ENCODE data around the gene USP11. TPM values are rescaled to one million over a fixed set of nuclear protein-coding genes. Genes with fewer than 3 reads are reported as not detected.
"Not testable (repeated sequence)": the region's sequence is repeated elsewhere in the genome, so short reads cannot be mapped to it uniquely, and the experiment has no call there.

Gene USP11
- total RNA-seq, 1 experiment from 2014 or later, result 61.2 TPM

DNA sequence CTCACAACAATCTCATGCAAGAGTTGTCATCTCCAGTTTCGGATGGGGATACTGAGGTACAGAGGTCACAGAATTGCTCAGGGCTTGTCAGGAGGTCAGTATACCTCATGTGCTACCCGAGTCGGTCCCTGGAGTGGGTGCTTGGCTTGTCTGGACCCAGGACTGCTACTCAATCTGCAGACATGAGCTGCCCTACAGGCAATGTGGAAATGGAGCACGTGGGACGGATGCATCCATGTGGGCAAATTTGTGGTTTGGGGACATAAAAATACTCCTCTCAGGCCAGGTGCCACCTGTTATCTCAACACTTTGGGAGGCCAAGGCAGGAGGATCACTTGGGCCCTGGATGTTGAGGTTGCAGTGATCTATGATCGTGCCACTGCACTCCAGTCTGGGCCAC lies 15.8 kb downstream of the USP11 start:
- CTCF ChIA-PET, result no interaction called here

DNA sequence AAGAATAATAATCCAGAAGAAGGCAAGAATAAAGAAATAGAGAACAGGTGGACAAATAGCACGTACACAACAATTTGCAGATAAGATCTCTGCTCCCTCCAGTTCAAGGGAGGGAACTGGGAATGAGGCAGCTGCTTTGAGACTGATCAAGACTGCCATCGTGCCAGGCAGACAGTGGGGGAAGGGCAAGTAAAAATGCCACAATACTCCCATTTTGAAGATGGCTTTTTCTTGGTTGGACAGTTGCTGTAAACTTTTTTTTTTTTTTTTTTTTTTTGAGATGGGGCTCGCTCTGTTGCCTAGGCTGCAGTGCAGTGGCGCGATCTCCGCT lies 17.2 kb downstream of the USP11 start:
- H3K4me1 Mint-ChIP-seq (ENCODE audit: low read depth, unreplicated experiment), result no peaks in the 10 kb centered on the region
- BruUV-seq (replicated peaks), result no TSS peak
- ChIA-PET POLR2A (no interaction called here), CTCF (interaction anchor here (0.7 kb wide), 2 partner anchors 28 to 274 kb away, joined by 3 to 9 read pairs; no protein-coding TSS in a partner anchor)
- DNase-seq, result no peak
- H3K9me3 ChIP-seq, result no peaks in the 10 kb centered on the region
- H3K4me3 ChIP-seq (ENCODE audit: low read depth, low read length), result no peak overlapping the region
- H3K9me3 Mint-ChIP-seq (ENCODE audit: unreplicated experiment), result no peaks in the 10 kb centered on the region
- intact Hi-C loops (cut with micrococcal nuclease; ENCODE audit: unreplicated experiment), result no loop called here
- TF ChIP-seq, protein P1, sequence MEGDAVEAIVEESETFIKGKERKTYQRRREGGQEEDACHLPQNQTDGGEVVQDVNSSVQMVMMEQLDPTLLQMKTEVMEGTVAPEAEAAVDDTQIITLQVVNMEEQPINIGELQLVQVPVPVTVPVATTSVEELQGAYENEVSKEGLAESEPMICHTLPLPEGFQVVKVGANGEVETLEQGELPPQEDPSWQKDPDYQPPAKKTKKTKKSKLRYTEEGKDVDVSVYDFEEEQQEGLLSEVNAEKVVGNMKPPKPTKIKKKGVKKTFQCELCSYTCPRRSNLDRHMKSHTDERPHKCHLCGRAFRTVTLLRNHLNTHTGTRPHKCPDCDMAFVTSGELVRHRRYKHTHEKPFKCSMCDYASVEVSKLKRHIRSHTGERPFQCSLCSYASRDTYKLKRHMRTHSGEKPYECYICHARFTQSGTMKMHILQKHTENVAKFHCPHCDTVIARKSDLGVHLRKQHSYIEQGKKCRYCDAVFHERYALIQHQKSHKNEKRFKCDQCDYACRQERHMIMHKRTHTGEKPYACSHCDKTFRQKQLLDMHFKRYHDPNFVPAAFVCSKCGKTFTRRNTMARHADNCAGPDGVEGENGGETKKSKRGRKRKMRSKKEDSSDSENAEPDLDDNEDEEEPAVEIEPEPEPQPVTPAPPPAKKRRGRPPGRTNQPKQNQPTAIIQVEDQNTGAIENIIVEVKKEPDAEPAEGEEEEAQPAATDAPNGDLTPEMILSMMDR (IDR thresholded peaks at IDR 0.05; ENCODE audit: insufficient read depth in 1 of 2, low read depth in 1 of 2, low read length in 1 of 2, severe bottlenecking in 1 of 2, unreplicated experiment in 1 of 2), result no peak
- H3K36me3 Mint-ChIP-seq (ENCODE audit: insufficient read depth, unreplicated experiment), result peaks cover 15% of the 10 kb centered on the region
- no peak overlapping the region for H3K27ac Mint-ChIP-seq (ENCODE audit: unreplicated experiment)
- no peak overlapping the region for H3K4me3 Mint-ChIP-seq (ENCODE audit: unreplicated experiment)
- no peaks in the 10 kb centered on the region for H3K4me1 ChIP-seq
- H3K27me3 ChIP-seq (replicated peaks; ENCODE audit: control insufficient read depth, insufficient read depth, low read length), result no peaks in the 10 kb centered on the region
- H3K27me3 Mint-ChIP-seq (ENCODE audit: insufficient read depth, unreplicated experiment), result no peaks in the 10 kb centered on the region
- H3K36me3 ChIP-seq (ENCODE audit: control insufficient read depth, insufficient read depth, low read length), result no peaks in the 10 kb centered on the region

More for the DNA sequence above, 15.8 kb downstream of the USP11 start:
- H3K36me3 ChIP-seq (ENCODE audit: control insufficient read depth, insufficient read depth, low read length), result no peaks in the 10 kb centered on the region
- intact Hi-C loops (cut with micrococcal nuclease; ENCODE audit: unreplicated experiment), result no loop called here
- H3K9me3 ChIP-seq, result no peaks in the 10 kb centered on the region
- H3K4me3 Mint-ChIP-seq (ENCODE audit: unreplicated experiment), result no peak overlapping the region
- no peaks in the 10 kb centered on the region for H3K27me3 ChIP-seq (replicated peaks; ENCODE audit: control insufficient read depth, insufficient read depth, low read length)
- H3K36me3 Mint-ChIP-seq (ENCODE audit: insufficient read depth, unreplicated experiment), result peaks cover 22% of the 10 kb centered on the region
- no TSS peak for BruUV-seq (replicated peaks)
- H3K27me3 Mint-ChIP-seq (ENCODE audit: insufficient read depth, unreplicated experiment), result no peaks in the 10 kb centered on the region
- H3K4me1 Mint-ChIP-seq (ENCODE audit: low read depth, unreplicated experiment), result no peaks in the 10 kb centered on the region
- no peak for DNase-seq
- H3K27ac Mint-ChIP-seq (ENCODE audit: unreplicated experiment), result no peak overlapping the region
- H3K4me3 ChIP-seq (ENCODE audit: low read depth, low read length), result no peak overlapping the region
- H3K4me1 ChIP-seq, result no peaks in the 10 kb centered on the region
- TF ChIP-seq, protein P1 (IDR thresholded peaks at IDR 0.05; ENCODE audit: insufficient read depth in 1 of 2, low read depth in 1 of 2, low read length in 1 of 2, severe bottlenecking in 1 of 2, unreplicated experiment in 1 of 2), result no peak
- POLR2A ChIA-PET, result no interaction called here
- no peaks in the 10 kb centered on the region for H3K9me3 Mint-ChIP-seq (ENCODE audit: unreplicated experiment)

DNA sequence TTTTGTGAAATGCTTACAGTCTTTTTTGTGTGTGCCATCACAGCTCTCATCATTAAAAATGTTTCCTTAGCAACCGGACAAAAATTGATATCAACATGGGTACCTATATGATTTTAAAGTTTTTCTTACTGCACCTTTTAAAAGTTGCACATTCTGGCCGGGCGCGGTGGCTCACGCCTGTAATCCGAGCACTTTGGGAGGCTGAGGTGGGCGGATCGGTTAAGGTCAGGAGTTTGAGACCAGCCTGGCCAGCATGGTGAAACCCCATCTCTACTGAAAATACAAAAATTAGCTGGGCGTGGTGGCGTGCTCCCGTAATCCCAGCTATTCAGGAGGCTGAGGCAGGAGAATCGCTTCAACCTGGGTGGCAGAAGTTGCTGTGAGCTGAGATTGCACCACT lies 24.8 kb downstream of the USP11 start:
- H3K27me3 ChIP-seq (replicated peaks; ENCODE audit: control insufficient read depth, insufficient read depth, low read length); BruUV-seq (replicated peaks); H3K36me3 ChIP-seq (ENCODE audit: control insufficient read depth, insufficient read depth, low read length); H3K27me3 Mint-ChIP-seq (ENCODE audit: insufficient read depth, unreplicated experiment); H3K9me3 Mint-ChIP-seq (ENCODE audit: unreplicated experiment); intact Hi-C loops (cut with micrococcal nuclease; ENCODE audit: unreplicated experiment); DNase-seq; CTCF ChIA-PET; H3K4me1 Mint-ChIP-seq (ENCODE audit: low read depth, unreplicated experiment); POLR2A ChIA-PET; H3K4me1 ChIP-seq; H3K9me3 ChIP-seq; H3K27ac Mint-ChIP-seq (ENCODE audit: unreplicated experiment); H3K4me3 ChIP-seq (ENCODE audit: low read depth, low read length); H3K4me3 Mint-ChIP-seq (ENCODE audit: unreplicated experiment); H3K36me3 Mint-ChIP-seq (ENCODE audit: insufficient read depth, unreplicated experiment): not testable (repeated sequence)

DNA sequence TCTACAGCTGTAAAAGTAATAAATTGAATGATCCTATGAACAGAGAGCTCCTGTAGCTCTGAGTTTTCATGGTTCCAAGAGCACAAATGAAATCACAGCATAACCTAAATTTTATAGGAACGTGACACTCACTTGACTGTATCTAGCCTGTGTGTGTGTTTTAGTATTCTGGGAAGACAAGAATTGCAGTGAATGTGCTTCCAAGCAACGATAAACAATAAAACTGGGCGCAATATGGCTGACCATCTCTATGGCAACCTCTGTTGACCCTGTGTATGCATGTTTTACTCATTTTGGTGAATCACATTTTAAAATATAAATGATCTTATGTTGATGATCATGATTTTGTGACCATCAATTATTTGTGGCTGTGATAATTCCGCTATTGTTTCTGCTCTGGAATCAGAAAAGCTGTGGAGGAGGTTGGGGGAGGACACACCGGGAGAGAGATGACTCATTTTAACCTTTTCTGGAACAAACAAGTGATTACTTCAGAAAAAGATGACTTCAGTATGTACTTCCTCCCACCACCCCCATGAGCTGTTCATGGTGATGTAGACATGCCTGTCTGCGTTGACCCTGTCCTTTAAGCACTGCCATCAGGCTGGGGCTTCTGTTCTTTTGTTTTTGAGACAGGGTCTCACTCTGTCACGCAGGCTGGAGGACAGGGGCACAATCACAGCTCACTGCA lies 31.8 kb downstream of the USP11 start:
- H3K36me3 Mint-ChIP-seq (ENCODE audit: insufficient read depth, unreplicated experiment), result no peaks in the 10 kb centered on the region
- POLR2A ChIA-PET, result no interaction called here
- CTCF ChIA-PET, result no interaction called here
- no peaks in the 10 kb centered on the region for H3K9me3 ChIP-seq
- H3K27me3 Mint-ChIP-seq (ENCODE audit: insufficient read depth, unreplicated experiment), result no peaks in the 10 kb centered on the region
- no peak overlapping the region for H3K4me3 Mint-ChIP-seq (ENCODE audit: unreplicated experiment)
- no peak overlapping the region for H3K4me3 ChIP-seq (ENCODE audit: low read depth, low read length)
- H3K36me3 ChIP-seq (ENCODE audit: control insufficient read depth, insufficient read depth, low read length), result no peaks in the 10 kb centered on the region
- H3K9me3 Mint-ChIP-seq (ENCODE audit: unreplicated experiment), result no peaks in the 10 kb centered on the region
- no peaks in the 10 kb centered on the region for H3K27me3 ChIP-seq (replicated peaks; ENCODE audit: control insufficient read depth, insufficient read depth, low read length)
- no peak for DNase-seq
- no peaks in the 10 kb centered on the region for H3K4me1 ChIP-seq
- H3K4me1 Mint-ChIP-seq (ENCODE audit: low read depth, unreplicated experiment), result no peaks in the 10 kb centered on the region
- no peak overlapping the region for H3K27ac Mint-ChIP-seq (ENCODE audit: unreplicated experiment)
- intact Hi-C loops (cut with micrococcal nuclease; ENCODE audit: unreplicated experiment), result no loop called here
- TF ChIP-seq, protein P1 (IDR thresholded peaks at IDR 0.05; ENCODE audit: insufficient read depth in 1 of 2, low read depth in 1 of 2, low read length in 1 of 2, severe bottlenecking in 1 of 2, unreplicated experiment in 1 of 2), result no peak
- BruUV-seq (replicated peaks), result no TSS peak

Data from Caco-2 (cell line).